Measurements from ENCODE around the gene PATL1.

- no peak for TF ChIP-seq TAF1 (IDR thresholded peaks at IDR 0.05; ENCODE audit: borderline replicate concordance, low read depth, low read length)
- TF ChIP-seq POLR2A (IDR thresholded peaks at IDR 0.05; ENCODE audit: low read depth, low read length) = no peak
- no peak for TF ChIP-seq POLR2AphosphoS5 (IDR thresholded peaks at IDR 0.05; ENCODE audit: low read depth, low read length)
These were observed 25.4 kb downstream of the PATL1 start for GRCh38 chr11:59643390-59643789.

All from GM12892 (cell line).